ENCODE measurements around the gene KCNH5. TPM values are rescaled to one million over a fixed set of nuclear protein-coding genes. Genes with fewer than 3 reads are reported as not detected.
A peak's percentile ranks its signal among the peaks of the same experiment; 100 is the strongest.

The KCNH5 gene
- total and polyA plus RNA-seq, 2 of the 13 experiments (the other 11 are each of a cell fraction or from before 2014, with no cell fraction given): not detected

DNA sequence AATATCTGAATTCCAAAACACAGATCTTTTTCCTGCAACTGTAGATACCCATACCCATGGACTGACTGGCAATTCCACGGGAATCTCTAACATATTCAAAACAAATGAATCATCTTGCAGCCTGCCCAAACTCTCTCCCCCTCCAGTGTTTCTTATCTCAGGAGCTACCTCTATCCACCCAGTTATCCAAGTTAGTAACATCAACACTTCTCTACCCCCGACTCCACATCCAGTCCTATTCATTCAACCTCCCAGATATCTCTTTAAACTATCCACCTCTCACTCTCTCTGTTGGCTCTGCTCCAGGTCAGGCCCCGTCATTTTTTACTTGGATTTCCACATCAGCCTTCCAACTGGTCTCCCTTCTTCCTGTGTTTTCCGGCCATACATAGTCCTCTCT, 6.7 kb upstream of the KCNH5 start:
- H3K4me3 ChIP-seq (replicated peaks in 1 of 3; ENCODE audit: insufficient read depth in 1 of 3, low read depth in 2 of 3, low read length in 3 of 3): no peak overlapping the region
- no peaks in the 10 kb centered on the region for H3K36me3 ChIP-seq (replicated peaks in 1 of 2; ENCODE audit: control insufficient read depth in 1 of 2, insufficient read depth in 2 of 2, low read length in 2 of 2)
- no peak for FAIRE-seq
- DNase-seq (ENCODE audit: low spot score): no peak
- H3K4me2 ChIP-seq (ENCODE audit: low read depth, low read length): no peak overlapping the region
- no peaks in the 10 kb centered on the region for H3K27me3 ChIP-seq (ENCODE audit: control insufficient read depth in 1 of 2, insufficient read depth in 2 of 2, low read length in 2 of 2)
- ChIA-PET POLR2A (no interaction called here), CTCF (ENCODE audit: low intra/inter-chr PET ratio, low total read pairs) (no interaction called here)
- no peaks in the 10 kb centered on the region for H4K20me1 ChIP-seq (ENCODE audit: insufficient read depth, low read length)
- H3K4me1 ChIP-seq (ENCODE audit: insufficient read depth, low read length): peaks cover under 1% of the 10 kb centered on the region; the same call in 1 of the 2 replicates
- TF ChIP-seq, protein P1, sequence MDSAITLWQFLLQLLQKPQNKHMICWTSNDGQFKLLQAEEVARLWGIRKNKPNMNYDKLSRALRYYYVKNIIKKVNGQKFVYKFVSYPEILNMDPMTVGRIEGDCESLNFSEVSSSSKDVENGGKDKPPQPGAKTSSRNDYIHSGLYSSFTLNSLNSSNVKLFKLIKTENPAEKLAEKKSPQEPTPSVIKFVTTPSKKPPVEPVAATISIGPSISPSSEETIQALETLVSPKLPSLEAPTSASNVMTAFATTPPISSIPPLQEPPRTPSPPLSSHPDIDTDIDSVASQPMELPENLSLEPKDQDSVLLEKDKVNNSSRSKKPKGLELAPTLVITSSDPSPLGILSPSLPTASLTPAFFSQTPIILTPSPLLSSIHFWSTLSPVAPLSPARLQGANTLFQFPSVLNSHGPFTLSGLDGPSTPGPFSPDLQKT (CRISPR knock-in tag; IDR thresholded peaks at IDR 0.05; ENCODE audit: borderline replicate concordance): no peak
- no peak for TF ChIP-seq KAT8 (CRISPR knock-in tag; IDR thresholded peaks at IDR 0.05)
- ATAC-seq: no peak
- WGBS (ENCODE audit: low lambda C conversion rate): 0% methylated on average over 4 of the region's 4 CpGs
- H3K79me2 ChIP-seq (ENCODE audit: insufficient read depth, low read length): no peaks in the 10 kb centered on the region
- no peak overlapping the region for H3K9ac ChIP-seq (ENCODE audit: insufficient read depth, low read depth, low read length)
- BruUV-seq (replicated peaks): no TSS peak
- H2AFZ ChIP-seq (ENCODE audit: low read length): no peak overlapping the region
- in situ Hi-C loops (cut with HindIII; ENCODE audit: extremely low pct_ligation_motif_present, low pct_unique_long_range_greater_than_20kb): no loop called here
- no peak overlapping the region for H3K27ac ChIP-seq (ENCODE audit: extremely low read length, insufficient read depth, low read length)
- no peaks in the 10 kb centered on the region for H3K9me3 ChIP-seq (ENCODE audit: low read length)
- intact Hi-C loops (cut with micrococcal nuclease; ENCODE audit: unreplicated experiment): no loop called here

DNA sequence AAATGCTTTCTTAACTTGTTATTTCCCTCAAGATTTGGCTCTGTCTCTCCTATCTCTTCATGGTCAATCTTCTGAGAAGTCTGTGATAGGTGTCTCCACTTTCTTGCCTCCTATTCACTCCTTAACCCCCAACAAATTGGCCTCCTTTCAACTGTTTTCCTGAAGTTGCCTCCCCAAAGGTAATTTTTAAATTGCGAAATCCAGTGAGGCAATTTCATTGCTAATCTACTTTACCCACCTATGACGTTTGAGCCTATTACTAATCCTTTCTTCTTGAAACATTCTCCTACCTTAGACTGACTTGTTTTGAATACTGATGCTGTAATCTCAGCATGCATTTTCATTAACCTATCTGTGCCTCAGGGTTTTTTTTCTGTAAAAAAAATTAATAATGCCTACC, 6.0 kb upstream of the KCNH5 start:
- POLR2A ChIA-PET: no interaction called here
- Histone ChIP-seq H3K27me3 (ENCODE audit: control insufficient read depth in 1 of 2, insufficient read depth in 2 of 2, low read length in 2 of 2) (peaks cover 0 to 6% of the 10 kb centered on the region in 2 experiments; a peak in 2 of 5 replicates), H3K79me2 (ENCODE audit: insufficient read depth, low read length) (no peaks in the 10 kb centered on the region), H3K4me1 (ENCODE audit: insufficient read depth, low read length) (peaks cover 7% of the 10 kb centered on the region), H4K20me1 (ENCODE audit: insufficient read depth, low read length) (no peaks in the 10 kb centered on the region), H3K9me3 (ENCODE audit: low read length) (no peaks in the 10 kb centered on the region), H3K4me3 (replicated peaks in 1 of 3; ENCODE audit: insufficient read depth in 1 of 3, low read depth in 2 of 3, low read length in 3 of 3) (no peak overlapping the region), H3K36me3 (replicated peaks in 1 of 2; ENCODE audit: control insufficient read depth in 1 of 2, insufficient read depth in 2 of 2, low read length in 2 of 2) (no peaks in the 10 kb centered on the region), H2AFZ (ENCODE audit: low read length) (no peak overlapping the region), H3K4me2 (ENCODE audit: low read depth, low read length) (no peak overlapping the region), H3K9ac (ENCODE audit: insufficient read depth, low read depth, low read length) (no peak overlapping the region), H3K27ac (ENCODE audit: extremely low read length, insufficient read depth, low read length) (no peak overlapping the region)
- CTCF ChIA-PET (ENCODE audit: low intra/inter-chr PET ratio, low total read pairs): no interaction called here
- BruUV-seq (replicated peaks): no TSS peak
- intact Hi-C loops (cut with micrococcal nuclease; ENCODE audit: unreplicated experiment) (no loop called here), in situ Hi-C loops (cut with HindIII; ENCODE audit: extremely low pct_ligation_motif_present, low pct_unique_long_range_greater_than_20kb) (no loop called here)
- no peak for DNase-seq (ENCODE audit: low spot score)
- 0% methylated on average over 2 of the region's 2 CpGs for WGBS (ENCODE audit: low lambda C conversion rate)
- no peak for FAIRE-seq
- ATAC-seq: no peak
- TF ChIP-seq MYNN (CRISPR knock-in tag; IDR thresholded peaks at IDR 0.05; ENCODE audit: low read depth) (no peak), ZKSCAN5 (CRISPR knock-in tag; IDR thresholded peaks at IDR 0.05) (no peak), ZNF546 (CRISPR knock-in tag; conservative IDR thresholded peaks at IDR 0.05) (no peak), CEBPB (IDR thresholded peaks at IDR 0.05; ENCODE audit: borderline replicate concordance, low read depth, low read length) (0 out of 2 replicates have a peak, but pooled peaks have one; percentile 27), PHF21A (CRISPR knock-in tag; IDR thresholded peaks at IDR 0.05) (no peak)
- TF ChIP-seq, protein P2, sequence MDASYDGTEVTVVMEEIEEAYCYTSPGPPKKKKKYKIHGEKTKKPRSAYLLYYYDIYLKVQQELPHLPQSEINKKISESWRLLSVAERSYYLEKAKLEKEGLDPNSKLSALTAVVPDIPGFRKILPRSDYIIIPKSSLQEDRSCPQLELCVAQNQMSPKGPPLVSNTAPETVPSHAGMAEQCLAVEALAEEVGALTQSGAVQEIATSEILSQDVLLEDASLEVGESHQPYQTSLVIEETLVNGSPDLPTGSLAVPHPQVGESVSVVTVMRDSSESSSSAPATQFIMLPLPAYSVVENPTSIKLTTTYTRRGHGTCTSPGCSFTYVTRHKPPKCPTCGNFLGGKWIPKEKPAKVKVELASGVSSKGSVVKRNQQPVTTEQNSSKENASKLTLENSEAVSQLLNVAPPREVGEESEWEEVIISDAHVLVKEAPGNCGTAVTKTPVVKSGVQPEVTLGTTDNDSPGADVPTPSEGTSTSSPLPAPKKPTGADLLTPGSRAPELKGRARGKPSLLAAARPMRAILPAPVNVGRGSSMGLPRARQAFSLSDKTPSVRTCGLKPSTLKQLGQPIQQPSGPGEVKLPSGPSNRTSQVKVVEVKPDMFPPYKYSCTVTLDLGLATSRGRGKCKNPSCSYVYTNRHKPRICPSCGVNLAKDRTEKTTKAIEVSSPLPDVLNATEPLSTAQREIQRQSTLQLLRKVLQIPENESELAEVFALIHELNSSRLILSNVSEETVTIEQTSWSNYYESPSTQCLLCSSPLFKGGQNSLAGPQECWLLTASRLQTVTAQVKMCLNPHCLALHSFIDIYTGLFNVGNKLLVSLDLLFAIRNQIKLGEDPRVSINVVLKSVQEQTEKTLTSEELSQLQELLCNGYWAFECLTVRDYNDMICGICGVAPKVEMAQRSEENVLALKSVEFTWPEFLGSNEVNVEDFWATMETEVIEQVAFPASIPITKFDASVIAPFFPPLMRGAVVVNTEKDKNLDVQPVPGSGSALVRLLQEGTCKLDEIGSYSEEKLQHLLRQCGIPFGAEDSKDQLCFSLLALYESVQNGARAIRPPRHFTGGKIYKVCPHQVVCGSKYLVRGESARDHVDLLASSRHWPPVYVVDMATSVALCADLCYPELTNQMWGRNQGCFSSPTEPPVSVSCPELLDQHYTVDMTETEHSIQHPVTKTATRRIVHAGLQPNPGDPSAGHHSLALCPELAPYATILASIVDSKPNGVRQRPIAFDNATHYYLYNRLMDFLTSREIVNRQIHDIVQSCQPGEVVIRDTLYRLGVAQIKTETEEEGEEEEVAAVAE (CRISPR knock-in tag; IDR thresholded peaks at IDR 0.05; ENCODE audit: borderline replicate concordance): no peak
- TF ChIP-seq, protein P3, sequence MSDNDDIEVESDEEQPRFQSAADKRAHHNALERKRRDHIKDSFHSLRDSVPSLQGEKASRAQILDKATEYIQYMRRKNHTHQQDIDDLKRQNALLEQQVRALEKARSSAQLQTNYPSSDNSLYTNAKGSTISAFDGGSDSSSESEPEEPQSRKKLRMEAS (IDR thresholded peaks at IDR 0.05): no peak
- TF ChIP-seq, protein P4, sequence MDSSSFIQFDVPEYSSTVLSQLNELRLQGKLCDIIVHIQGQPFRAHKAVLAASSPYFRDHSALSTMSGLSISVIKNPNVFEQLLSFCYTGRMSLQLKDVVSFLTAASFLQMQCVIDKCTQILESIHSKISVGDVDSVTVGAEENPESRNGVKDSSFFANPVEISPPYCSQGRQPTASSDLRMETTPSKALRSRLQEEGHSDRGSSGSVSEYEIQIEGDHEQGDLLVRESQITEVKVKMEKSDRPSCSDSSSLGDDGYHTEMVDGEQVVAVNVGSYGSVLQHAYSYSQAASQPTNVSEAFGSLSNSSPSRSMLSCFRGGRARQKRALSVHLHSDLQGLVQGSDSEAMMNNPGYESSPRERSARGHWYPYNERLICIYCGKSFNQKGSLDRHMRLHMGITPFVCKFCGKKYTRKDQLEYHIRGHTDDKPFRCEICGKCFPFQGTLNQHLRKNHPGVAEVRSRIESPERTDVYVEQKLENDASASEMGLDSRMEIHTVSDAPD (CRISPR knock-in tag; IDR thresholded peaks at IDR 0.05): no peak
